Stimulated activated CD4-positive, alpha-beta T cell treated with anti-CD3 and anti-CD28 coated beads, Interleukin-1b, Interleukin-23, amount 100 ng/mL, for 1 hour (primary cell): ENCODE results near the gene HIVEP2.
"Not testable (repeated sequence)": the region's sequence is repeated elsewhere in the genome, so short reads cannot be mapped to it uniquely, and the experiment has no call there.

Source experiments
- DNase-seq, 2 donors: peaks; one replicate each; pipeline ENCODE4 v3.0.0-alpha.2; 2020; ENCODE audit warnings: low read depth in 2 of 2

HIVEP2 gene, protein sequence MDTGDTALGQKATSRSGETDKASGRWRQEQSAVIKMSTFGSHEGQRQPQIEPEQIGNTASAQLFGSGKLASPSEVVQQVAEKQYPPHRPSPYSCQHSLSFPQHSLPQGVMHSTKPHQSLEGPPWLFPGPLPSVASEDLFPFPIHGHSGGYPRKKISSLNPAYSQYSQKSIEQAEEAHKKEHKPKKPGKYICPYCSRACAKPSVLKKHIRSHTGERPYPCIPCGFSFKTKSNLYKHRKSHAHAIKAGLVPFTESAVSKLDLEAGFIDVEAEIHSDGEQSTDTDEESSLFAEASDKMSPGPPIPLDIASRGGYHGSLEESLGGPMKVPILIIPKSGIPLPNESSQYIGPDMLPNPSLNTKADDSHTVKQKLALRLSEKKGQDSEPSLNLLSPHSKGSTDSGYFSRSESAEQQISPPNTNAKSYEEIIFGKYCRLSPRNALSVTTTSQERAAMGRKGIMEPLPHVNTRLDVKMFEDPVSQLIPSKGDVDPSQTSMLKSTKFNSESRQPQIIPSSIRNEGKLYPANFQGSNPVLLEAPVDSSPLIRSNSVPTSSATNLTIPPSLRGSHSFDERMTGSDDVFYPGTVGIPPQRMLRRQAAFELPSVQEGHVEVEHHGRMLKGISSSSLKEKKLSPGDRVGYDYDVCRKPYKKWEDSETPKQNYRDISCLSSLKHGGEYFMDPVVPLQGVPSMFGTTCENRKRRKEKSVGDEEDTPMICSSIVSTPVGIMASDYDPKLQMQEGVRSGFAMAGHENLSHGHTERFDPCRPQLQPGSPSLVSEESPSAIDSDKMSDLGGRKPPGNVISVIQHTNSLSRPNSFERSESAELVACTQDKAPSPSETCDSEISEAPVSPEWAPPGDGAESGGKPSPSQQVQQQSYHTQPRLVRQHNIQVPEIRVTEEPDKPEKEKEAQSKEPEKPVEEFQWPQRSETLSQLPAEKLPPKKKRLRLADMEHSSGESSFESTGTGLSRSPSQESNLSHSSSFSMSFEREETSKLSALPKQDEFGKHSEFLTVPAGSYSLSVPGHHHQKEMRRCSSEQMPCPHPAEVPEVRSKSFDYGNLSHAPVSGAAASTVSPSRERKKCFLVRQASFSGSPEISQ (N-terminal part only)

GRCh38 chr6:142945049-142945445, at the start of gene HIVEP2:
TSS of gene HIVEP2 (minus strand) at chr6:142945176. CDS start at chr6:142774738, 170,438 bp downstream.
- peak; percentile 75 to 81 for DNase-seq

GRCh38 chr6:142993977-142994376, 49.0 kb upstream of the HIVEP2 start:
- no peak for DNase-seq

- no peak for DNase-seq
Measured at GRCh38 chr6:142987490-142987889, 42.5 kb upstream of the HIVEP2 start.

DNA sequence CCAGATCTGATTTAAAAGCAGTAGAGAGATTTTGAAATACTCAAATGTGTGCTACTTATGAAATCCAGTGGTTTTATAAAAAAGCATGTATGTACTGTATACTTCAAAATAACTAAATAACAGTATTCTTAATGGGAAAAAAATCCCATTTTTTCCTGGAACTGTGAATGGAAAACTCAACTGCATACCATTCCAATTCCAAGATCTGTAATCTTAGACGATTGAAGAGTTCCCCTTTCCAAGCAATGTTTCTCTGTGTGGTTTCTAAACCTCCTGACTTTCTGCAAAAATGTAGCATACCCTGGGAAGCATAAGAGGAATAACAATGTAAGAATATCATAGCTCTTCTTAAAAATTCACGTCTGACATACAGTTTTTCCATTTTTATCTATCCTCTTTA, 40.3 kb upstream of the HIVEP2 start:
- DNase-seq: no peak

- DNase-seq: no peak
Measured at GRCh38 chr6:142984386-142984785, 39.4 kb upstream of the HIVEP2 start.

- DNase-seq: no peak
Measured at GRCh38 chr6:142975365-142975764, 30.4 kb upstream of the HIVEP2 start.

GRCh38 chr6:142970941-142971340, 26.0 kb upstream of the HIVEP2 start:
- not testable (repeated sequence) for DNase-seq

DNA sequence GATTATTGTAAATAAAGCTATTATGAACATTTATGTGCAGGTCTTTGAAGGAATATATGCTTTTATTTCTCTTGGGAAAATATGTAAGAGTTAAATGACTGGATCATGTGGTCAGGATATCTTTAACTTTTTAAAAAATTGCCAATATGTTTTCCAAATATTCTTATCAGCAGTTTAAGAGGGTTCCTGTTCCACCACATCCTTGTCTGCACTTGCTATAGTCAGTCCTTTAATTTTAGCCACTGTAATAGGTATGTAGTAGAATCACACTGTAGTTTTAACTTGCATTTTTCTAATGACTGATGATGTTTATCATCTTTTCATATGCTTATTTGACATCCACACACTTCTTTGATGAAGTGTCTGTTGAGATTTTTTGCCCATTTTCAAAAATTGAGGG, 23.6 kb upstream of the HIVEP2 start:
- no peak for DNase-seq

- no peak for DNase-seq
Measured at GRCh38 chr6:142966294-142966693, 21.3 kb upstream of the HIVEP2 start.

- DNase-seq: no peak
Measured at GRCh38 chr6:142965164-142965563, 20.2 kb upstream of the HIVEP2 start.

GRCh38 chr6:142960098-142960497, 15.1 kb upstream of the HIVEP2 start:
- DNase-seq: no peak

- no peak for DNase-seq
Measured at GRCh38 chr6:142958343-142958742, 13.4 kb upstream of the HIVEP2 start.

- DNase-seq: no peak
Measured at GRCh38 chr6:142956726-142957125, 11.8 kb upstream of the HIVEP2 start.

DNA sequence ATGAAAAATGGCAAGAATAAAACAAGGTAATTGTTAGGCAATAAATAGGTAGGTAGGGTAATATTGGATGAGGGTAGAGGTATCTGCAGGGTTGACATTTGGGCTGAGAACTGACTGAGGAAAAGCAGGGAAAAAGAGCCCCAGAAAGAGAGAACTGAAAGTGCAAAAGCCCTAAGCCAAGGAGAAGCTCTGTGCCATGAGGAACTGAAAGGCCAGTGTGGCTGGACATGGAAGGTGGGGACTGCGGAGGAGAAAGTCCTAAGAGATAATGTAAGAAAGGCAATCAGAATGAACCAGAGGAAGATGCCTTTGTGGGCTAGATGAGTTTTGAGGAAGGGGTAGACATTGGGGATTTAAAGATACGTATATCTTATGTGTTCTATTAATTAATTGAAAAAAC, 9.9 kb upstream of the HIVEP2 start:
- DNase-seq: no peak

GRCh38 chr6:142953373-142954273, 8.6 kb upstream of the HIVEP2 start:
- DNase-seq: no peak

GRCh38 chr6:142952614-142953013, 7.6 kb upstream of the HIVEP2 start:
- no peak for DNase-seq

GRCh38 chr6:142950291-142950690, 5.3 kb upstream of the HIVEP2 start:
- DNase-seq: no peak

DNA sequence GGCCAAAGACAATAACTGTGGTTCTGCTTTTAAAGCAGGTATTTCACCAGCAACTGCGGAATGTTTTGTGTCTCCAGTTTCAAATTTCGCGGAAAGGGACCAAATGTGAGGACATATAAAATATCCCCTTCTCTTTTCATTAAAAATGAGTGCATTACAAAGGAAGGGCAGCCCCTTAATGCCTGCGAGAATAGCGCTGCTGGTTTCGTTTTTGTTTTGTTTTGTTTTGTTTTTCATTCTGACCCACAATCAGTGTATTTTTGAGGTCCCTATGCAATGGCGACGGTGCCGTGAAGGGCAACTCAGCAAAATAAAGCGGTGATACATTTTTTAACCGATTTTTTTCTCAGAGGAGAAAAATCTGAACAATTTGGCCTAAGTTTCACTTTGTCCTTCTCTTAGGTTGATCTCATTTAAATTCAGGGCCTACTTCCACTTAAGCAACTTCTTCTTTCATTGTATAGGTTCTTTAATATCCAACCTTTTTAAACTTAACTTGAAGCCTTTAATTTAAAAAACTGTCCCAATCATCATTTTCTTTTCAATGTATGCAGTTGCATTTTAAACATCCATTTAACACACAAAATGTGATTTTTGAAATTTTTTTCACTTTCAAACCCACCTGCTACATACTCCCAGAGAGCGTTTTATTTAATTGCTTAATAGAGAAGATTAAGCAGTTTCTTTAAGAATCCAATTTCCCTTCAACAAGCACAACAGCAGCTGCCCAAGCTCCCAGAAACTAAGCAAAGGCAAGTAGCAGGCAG, 2.9 kb upstream of the HIVEP2 start:
- peak in 1 of 2 donors; percentile 4 for DNase-seq

DNA sequence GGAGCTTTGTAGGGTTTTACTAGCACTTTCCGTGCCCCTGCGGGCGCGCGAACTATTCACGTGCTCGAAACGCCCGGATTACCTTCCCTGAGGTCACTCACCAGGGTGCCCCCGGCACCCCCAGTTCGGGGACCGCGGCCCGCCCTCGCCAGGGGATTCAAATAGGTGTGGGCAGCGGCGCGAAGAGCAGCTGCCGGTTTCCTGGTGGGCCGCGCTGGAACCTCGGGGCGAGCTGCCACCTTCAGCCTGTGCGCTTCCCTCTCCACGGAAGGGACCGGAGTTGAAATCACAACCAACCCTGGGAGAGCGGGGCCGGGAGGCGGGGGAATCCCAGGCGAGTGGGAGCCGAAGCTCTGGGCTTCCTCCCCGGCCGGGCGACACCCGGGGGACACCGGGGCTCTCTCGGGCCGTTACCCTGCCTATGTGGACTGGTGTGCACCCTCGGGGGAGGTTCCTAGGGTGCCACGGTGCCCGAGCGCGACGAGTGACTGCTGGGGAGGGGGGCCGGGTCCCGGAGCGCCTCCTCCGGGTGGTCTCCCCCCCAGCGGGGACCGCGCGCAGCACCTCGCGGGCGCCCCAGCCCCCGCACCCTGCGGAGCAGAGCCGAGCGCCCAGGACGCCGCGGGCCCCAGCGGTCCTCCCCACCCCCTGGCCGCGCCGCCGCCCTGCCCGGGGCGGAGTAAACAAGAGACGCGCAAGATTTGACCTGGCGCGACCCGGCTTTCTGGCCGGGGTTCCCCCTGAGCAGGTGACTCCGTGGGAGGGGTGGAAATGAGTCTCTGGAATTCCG, 2.1 kb upstream of the HIVEP2 start:
- DNase-seq: peak; percentile 56 to 62
